WERI-Rb-1 (cell line): ENCODE data around the gene ATP8A2.

ENCODE experiments used
- DNase-seq: peaks from one replicate; pipeline ENCODE4 v3.0.0-alpha.2; 2020
- H3K27ac ChIP-seq: fragments of 250-450 bp; sonication (Bioruptor Pico); 2 replicates; pipeline ENCODE4 v1.5.1; 2020; ENCODE audit warnings: mild to moderate bottlenecking, moderate library complexity
- H3K27me3 ChIP-seq: fragments of 250-450 bp; sonication (Bioruptor Pico); 2 replicates; pipeline ENCODE4 v1.5.1; 2021; ENCODE audit warnings: mild to moderate bottlenecking, low read depth, moderate library complexity; ENCODE audit not compliant: insufficient read depth, severe bottlenecking
- H3K36me3 ChIP-seq: fragments of 250-450 bp; sonication (Bioruptor Pico); 2 replicates; pipeline ENCODE4 v1.5.1; 2020; ENCODE audit warnings: mild to moderate bottlenecking, moderate library complexity
- H3K4me3 ChIP-seq: 2 replicates; pipeline ENCODE4 v1.5.1; 2011; ENCODE audit warnings: low read depth, mild to moderate bottlenecking, control low read depth, low read length
- H3K9me3 ChIP-seq: fragments of 250-450 bp; sonication (Bioruptor Pico); 2 replicates; pipeline ENCODE4 v1.5.1; 2021; ENCODE audit warnings: mild to moderate bottlenecking, moderate library complexity; ENCODE audit not compliant: severe bottlenecking
- TF ChIP-seq, protein P1 (sequence below): IDR thresholded peaks from 2 replicates; pipeline ENCODE4 v1.5.1; 2011; ENCODE audit warnings: low read depth, mild to moderate bottlenecking, control low read depth, inconsistent platforms, low read length

ATP8A2 gene

DNA sequence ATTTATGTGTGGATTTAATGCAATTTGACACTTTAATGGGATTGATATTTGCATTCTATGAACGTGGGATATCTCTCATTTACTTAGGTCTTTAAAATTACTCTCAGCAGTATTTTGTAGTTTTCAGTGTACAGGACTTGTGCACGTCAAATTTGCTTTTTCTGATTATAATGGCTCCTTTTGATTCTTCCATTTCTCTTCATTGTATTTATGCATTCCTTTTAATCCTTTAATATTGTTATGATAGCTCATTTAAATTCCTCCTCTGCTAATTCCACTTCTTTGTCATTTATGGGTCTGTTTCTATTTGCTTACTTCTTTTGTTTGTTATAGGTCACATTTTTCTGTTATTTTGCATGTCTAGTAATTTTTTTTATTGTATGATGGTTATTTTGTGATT, 226.6 kb downstream of the ATP8A2 start:
- H3K36me3 ChIP-seq: no peaks in the 10 kb centered on the region
- no peak overlapping the region for H3K27ac ChIP-seq
- no peak for DNase-seq
- H3K4me3 ChIP-seq: no peak overlapping the region
- TF ChIP-seq, protein P1, sequence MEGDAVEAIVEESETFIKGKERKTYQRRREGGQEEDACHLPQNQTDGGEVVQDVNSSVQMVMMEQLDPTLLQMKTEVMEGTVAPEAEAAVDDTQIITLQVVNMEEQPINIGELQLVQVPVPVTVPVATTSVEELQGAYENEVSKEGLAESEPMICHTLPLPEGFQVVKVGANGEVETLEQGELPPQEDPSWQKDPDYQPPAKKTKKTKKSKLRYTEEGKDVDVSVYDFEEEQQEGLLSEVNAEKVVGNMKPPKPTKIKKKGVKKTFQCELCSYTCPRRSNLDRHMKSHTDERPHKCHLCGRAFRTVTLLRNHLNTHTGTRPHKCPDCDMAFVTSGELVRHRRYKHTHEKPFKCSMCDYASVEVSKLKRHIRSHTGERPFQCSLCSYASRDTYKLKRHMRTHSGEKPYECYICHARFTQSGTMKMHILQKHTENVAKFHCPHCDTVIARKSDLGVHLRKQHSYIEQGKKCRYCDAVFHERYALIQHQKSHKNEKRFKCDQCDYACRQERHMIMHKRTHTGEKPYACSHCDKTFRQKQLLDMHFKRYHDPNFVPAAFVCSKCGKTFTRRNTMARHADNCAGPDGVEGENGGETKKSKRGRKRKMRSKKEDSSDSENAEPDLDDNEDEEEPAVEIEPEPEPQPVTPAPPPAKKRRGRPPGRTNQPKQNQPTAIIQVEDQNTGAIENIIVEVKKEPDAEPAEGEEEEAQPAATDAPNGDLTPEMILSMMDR: no peak
- no peaks in the 10 kb centered on the region for H3K9me3 ChIP-seq
- H3K27me3 ChIP-seq: no peaks in the 10 kb centered on the region

DNA sequence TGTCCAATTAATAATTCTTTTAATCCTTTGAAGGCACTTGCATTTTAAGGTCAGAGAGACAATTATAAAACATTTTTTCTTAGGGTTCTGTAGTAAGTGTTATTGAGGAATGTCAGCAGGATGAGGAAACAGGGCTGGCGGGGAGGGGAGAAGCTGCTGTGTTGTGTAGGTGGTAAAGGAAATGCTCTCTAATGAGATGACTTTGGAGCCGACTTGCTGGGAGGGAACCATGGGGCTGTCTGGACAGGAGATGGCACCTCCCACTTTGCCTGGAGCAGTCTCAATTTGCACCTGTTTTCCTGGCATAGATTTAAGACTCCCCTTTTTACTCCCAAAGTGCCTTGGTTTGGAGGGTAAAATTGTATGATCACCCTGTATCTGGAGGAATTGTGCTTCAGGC, 230.4 kb downstream of the ATP8A2 start:
- Histone ChIP-seq H3K9me3 (no peaks in the 10 kb centered on the region), H3K27ac (no peak overlapping the region), H3K27me3 (no peaks in the 10 kb centered on the region), H3K4me3 (no peak overlapping the region), H3K36me3 (no peaks in the 10 kb centered on the region)
- TF ChIP-seq, protein P1: no peak
- no peak for DNase-seq

DNA sequence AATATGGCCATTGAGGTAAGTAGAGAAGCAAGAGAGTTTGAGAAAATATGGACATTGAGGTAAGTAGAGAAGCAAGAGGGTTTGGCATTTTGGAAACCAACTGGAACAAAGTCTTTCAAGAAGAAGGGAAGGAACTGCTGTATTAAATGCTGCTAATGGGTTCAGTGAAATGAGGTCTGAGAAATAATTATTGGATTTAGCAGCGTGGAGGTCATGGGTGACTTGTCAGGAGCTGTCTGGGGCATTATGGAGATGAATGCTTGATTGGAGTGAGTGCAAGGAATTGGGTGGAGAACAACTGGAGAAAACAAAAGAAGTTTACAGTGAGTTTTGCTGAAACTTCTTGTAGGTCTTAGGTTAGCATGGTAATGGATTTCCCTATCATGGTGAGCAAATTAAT, 232.3 kb downstream of the ATP8A2 start:
- Histone ChIP-seq H3K9me3 (no peaks in the 10 kb centered on the region), H3K27ac (no peak overlapping the region), H3K4me3 (no peak overlapping the region), H3K27me3 (no peaks in the 10 kb centered on the region), H3K36me3 (no peaks in the 10 kb centered on the region)
- DNase-seq: peak; percentile 28
- TF ChIP-seq, protein P1: no peak

DNA sequence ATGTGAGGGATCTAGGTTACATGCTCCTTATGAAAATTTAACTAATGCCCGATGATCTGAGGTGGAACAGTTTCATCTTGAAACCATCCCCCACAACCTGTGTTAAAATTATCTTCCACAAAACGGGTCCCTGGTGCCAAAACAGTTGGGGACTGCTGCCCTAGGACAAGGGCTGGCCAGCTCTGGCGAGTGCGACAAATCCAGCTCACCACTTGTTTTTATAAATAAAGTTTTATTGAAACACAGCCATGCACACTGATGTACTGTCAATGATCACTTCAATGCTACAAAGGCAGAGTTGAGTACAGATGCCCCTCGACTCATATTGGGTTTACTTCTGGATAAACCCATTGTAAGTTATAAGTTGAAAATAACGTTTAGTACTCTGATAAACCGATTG, 235.3 kb downstream of the ATP8A2 start:
- H3K4me3 ChIP-seq: no peak overlapping the region
- H3K36me3 ChIP-seq: no peaks in the 10 kb centered on the region
- H3K27me3 ChIP-seq: no peaks in the 10 kb centered on the region
- no peak overlapping the region for H3K27ac ChIP-seq
- TF ChIP-seq, protein P1: no peak
- DNase-seq: no peak
- H3K9me3 ChIP-seq: no peaks in the 10 kb centered on the region

DNA sequence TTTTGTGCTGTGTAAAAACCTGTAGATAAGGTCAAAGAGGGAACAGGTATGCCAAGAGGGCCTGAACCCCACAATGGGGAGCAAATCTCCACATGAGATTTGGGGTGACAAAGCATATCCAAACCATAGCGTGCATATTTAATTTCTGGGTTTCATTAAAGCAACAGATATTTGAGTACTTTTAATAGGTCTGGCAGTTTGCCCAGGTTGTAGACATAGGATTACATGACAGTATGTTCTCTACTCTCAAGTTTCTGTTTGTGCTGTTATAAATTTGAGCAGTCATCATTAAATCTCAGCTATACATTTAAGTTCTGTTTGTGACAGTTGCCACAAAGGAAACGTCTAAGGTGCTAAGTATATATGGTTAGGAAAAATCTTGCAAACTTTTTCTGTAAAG, 236.4 kb downstream of the ATP8A2 start:
- no peak for DNase-seq
- Histone ChIP-seq H3K27ac (no peak overlapping the region), H3K27me3 (no peaks in the 10 kb centered on the region), H3K9me3 (no peaks in the 10 kb centered on the region), H3K4me3 (no peak overlapping the region), H3K36me3 (no peaks in the 10 kb centered on the region)
- TF ChIP-seq, protein P1: no peak

DNA sequence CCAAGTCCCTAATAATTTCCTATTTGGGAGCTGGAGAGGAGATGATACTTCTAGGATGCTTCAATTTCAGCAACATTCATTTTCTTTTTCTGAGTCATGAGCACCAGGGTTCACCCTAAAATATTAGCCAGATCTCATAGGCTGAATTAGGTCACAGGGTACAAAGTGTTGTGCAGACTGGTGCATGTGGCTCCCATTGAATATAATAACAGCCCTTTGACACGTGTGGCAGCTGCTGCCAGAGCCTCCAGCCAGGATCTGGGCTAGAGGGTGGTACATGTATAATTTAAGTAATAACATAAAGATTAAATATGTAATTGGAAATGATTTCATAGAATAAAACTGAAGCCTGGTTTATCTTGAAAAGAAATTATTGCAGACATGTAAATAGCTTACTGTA, 244.9 kb downstream of the ATP8A2 start:
- H3K9me3 ChIP-seq: no peaks in the 10 kb centered on the region
- no peak overlapping the region for H3K27ac ChIP-seq
- no peaks in the 10 kb centered on the region for H3K36me3 ChIP-seq
- TF ChIP-seq, protein P1: no peak
- no peak overlapping the region for H3K4me3 ChIP-seq
- no peak for DNase-seq
- no peaks in the 10 kb centered on the region for H3K27me3 ChIP-seq
